HS-5 (cell line): Measurements from ENCODE around the gene ARRB1.
"Not testable (repeated sequence)": the region's sequence is repeated elsewhere in the genome, so short reads cannot be mapped to it uniquely, and the experiment has no call there.

ENCODE experiments used
- DNase-seq: peaks from one replicate; pipeline ENCODE4 v3.0.0-alpha.2; 2012; ENCODE audit warnings: low read depth

The ARRB1 gene

GRCh38 chr11:75351541-75351790 is at the start of gene ARRB1:
Gene ARRB1, minus strand, starts transcription at chr11:75351661. Its CDS starts 54 bp downstream, at chr11:75351607.
- DNase-seq, result no peak

GRCh38 chr11:75400146-75400865 is 48.8 kb upstream of the ARRB1 start:
- no peak for DNase-seq

GRCh38 chr11:75399344-75400145 is 48.1 kb upstream of the ARRB1 start, which contains the start of gene RPS3:
Gene RPS3, plus strand, starts transcription at chr11:75399518. Its CDS starts 30 bp downstream, at chr11:75399548.
- peak; percentile 70 for DNase-seq

GRCh38 chr11:75398906-75399305 is 47.4 kb upstream of the ARRB1 start:
- DNase-seq, result no peak

GRCh38 chr11:75394085-75394840 is 42.8 kb upstream of the ARRB1 start:
- DNase-seq, result no peak

- no peak for DNase-seq
Observed at GRCh38 chr11:75389925-75390324, 38.5 kb upstream of the ARRB1 start.

- DNase-seq, result no peak
Observed at GRCh38 chr11:75389276-75389605, 37.8 kb upstream of the ARRB1 start.

- DNase-seq, result no peak
Observed at GRCh38 chr11:75388386-75389275, 37.2 kb upstream of the ARRB1 start.

GRCh38 chr11:75387736-75388294 is 36.4 kb upstream of the ARRB1 start:
- no peak for DNase-seq

- DNase-seq, result no peak
Observed at GRCh38 chr11:75386942-75387630, 35.6 kb upstream of the ARRB1 start.

- DNase-seq, result no peak
Observed at GRCh38 chr11:75384438-75385080, 33.1 kb upstream of the ARRB1 start.

- no peak for DNase-seq
Observed at GRCh38 chr11:75383246-75383645, 31.8 kb upstream of the ARRB1 start.

- no peak for DNase-seq
Observed at GRCh38 chr11:75380716-75381420, 29.4 kb upstream of the ARRB1 start.

- DNase-seq, result no peak
Observed at GRCh38 chr11:75380245-75380644, 28.8 kb upstream of the ARRB1 start.

- DNase-seq, result not testable (repeated sequence)
Observed at GRCh38 chr11:75378776-75379175, 27.3 kb upstream of the ARRB1 start.

- no peak for DNase-seq
Observed at GRCh38 chr11:75376175-75376574, 24.7 kb upstream of the ARRB1 start.

- DNase-seq, result no peak
Observed at GRCh38 chr11:75375626-75376025, 24.2 kb upstream of the ARRB1 start.

GRCh38 chr11:75374646-75375045 is 23.2 kb upstream of the ARRB1 start:
- DNase-seq, result no peak

GRCh38 chr11:75373201-75373600 is 21.7 kb upstream of the ARRB1 start:
- DNase-seq, result no peak
